Testis (tissue), 2 donors: ENCODE data around the gene MIB1.

Experiments used
- POLR2A ChIP-seq: fragments of 450-650 bp; IDR thresholded peaks from one replicate; pipeline ENCODE4 v1.6.1; 2017; ENCODE audit warnings: antibody characterized with exemption, mild to moderate bottlenecking, moderate library complexity
- TF ChIP-seq, protein P1 (sequence below), 3 experiments: fragments of 450-650 bp in 2 of 3; fragments of 200-600 bp in 1 of 3; sonication (generic) in 1 of 3; IDR thresholded peaks; one replicate each; pipeline ENCODE4 v1.5.1; 2016 to 2019; ENCODE audit warnings: antibody characterized with exemption in 3 of 3, mild to moderate bottlenecking in 2 of 3, moderate library complexity in 1 of 3

DNA sequence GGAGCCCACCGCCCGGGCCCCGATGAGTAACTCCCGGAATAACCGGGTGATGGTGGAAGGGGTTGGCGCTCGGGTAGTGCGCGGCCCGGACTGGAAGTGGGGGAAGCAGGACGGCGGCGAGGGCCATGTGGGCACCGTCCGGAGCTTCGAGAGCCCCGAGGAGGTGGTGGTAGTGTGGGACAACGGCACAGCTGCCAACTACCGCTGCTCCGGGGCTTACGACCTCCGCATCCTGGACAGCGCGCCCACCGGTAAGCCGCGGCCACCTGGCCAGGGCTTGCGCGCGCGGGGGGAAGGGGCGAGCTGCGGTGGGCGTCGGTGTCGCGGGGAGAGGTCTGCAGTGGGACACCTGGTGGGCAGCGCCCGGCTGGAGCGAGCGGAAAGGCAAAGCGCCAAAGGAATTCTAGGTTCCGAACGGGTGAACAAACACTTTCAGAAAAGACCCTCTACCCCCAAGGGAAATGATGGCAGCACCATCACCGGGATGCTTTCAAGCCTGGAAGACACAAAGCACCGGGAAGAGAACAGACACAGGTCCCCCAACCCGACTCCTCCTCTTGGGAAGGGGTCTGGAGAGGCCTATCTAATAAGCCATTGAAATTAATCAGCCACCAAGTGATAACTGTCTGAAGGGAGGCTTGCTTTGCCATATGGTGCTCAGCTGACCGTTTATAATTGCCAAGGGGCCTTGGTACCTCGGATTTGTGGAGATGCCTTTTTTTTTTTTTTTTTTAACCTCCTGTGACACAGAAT is 1.1 kb downstream of the MIB1 start:
- TF ChIP-seq, protein P1, sequence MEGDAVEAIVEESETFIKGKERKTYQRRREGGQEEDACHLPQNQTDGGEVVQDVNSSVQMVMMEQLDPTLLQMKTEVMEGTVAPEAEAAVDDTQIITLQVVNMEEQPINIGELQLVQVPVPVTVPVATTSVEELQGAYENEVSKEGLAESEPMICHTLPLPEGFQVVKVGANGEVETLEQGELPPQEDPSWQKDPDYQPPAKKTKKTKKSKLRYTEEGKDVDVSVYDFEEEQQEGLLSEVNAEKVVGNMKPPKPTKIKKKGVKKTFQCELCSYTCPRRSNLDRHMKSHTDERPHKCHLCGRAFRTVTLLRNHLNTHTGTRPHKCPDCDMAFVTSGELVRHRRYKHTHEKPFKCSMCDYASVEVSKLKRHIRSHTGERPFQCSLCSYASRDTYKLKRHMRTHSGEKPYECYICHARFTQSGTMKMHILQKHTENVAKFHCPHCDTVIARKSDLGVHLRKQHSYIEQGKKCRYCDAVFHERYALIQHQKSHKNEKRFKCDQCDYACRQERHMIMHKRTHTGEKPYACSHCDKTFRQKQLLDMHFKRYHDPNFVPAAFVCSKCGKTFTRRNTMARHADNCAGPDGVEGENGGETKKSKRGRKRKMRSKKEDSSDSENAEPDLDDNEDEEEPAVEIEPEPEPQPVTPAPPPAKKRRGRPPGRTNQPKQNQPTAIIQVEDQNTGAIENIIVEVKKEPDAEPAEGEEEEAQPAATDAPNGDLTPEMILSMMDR (IDR thresholded peaks at IDR 0.05) = no peak
- no peak for TF ChIP-seq POLR2A
